Ascending aorta (tissue), 2 donors: ENCODE results near the gene MYO9B. TPM values are rescaled to one million over a fixed set of nuclear protein-coding genes. Genes with fewer than 3 reads are reported as not detected.

Experiments used
- DNase-seq, 2 donors: peaks; one replicate each; pipeline ENCODE4 v3.0.0-alpha.2; 2019; ENCODE audit warnings: low spot score in 2 of 2
- H3K27ac ChIP-seq, 2 donors: fragments of 200-600 bp; sonication (generic); one replicate each; pipeline ENCODE4 v1.5.1; 2016 to 2017; ENCODE audit warnings: mild to moderate bottlenecking in 1 of 2
- H3K27me3 ChIP-seq: fragments of 200-600 bp; sonication (generic); one replicate; pipeline ENCODE4 v1.5.1; 2017
- H3K36me3 ChIP-seq, 2 donors: fragments of 200-600 bp; sonication (generic); one replicate each; pipeline ENCODE4 v1.5.1; 2016
- H3K4me1 ChIP-seq, 2 donors: fragments of 200-600 bp; sonication (generic); one replicate each; pipeline ENCODE4 v1.5.1; 2016 to 2017; ENCODE audit warnings: mild to moderate bottlenecking in 1 of 2
- H3K4me3 ChIP-seq, 2 donors: fragments of 200-600 bp; sonication (generic); one replicate each; pipeline ENCODE4 v1.5.1; 2016 to 2017; ENCODE audit warnings: mild to moderate bottlenecking in 1 of 2
- H3K9me3 ChIP-seq, 2 donors: fragments of 200-600 bp; sonication (generic); one replicate each; pipeline ENCODE4 v1.5.1; 2016
- CTCF ChIP-seq, 3 experiments: fragments of 200-600 bp in 2 of 3; fragments of 450-650 bp in 1 of 3; sonication (generic) in 2 of 3; IDR thresholded peaks; one replicate each; pipeline ENCODE4 v1.5.1; 2016 to 2019; ENCODE audit warnings: antibody characterized with exemption in 3 of 3, mild to moderate bottlenecking in 1 of 3, moderate library complexity in 1 of 3
- intact Hi-C: fragments of 100-400 bp; cut with DNase I; formaldehyde crosslinking; loops from one replicate; pipeline ENCODE4 v1.15.1; 2023
- total RNA-seq: library from RNA; depleted of rRNA; stranded (reverse); fragments of >200 nt; gene quantifications from one replicate; pipeline ENCODE4 v1.1.0, GENCODE V29; 2016

The MYO9B gene
- total RNA-seq, 1 donor from 2014 or later: 182 TPM

- no peak for TF ChIP-seq CTCF (IDR thresholded peaks at IDR 0.05)
- H3K36me3 ChIP-seq: peaks cover 46% of the 10 kb centered on the region in 2 donors
- H3K4me1 ChIP-seq: no peaks in the 10 kb centered on the region
- no peak for DNase-seq
- intact Hi-C loops: loop anchor here (5.0 kb wide), 1 partner anchor 337 kb away; the partner anchor contains the start of gene NWD1
- H3K27me3 ChIP-seq: no peaks in the 10 kb centered on the region
- no peak overlapping the region for H3K27ac ChIP-seq
- H3K4me3 ChIP-seq: no peak overlapping the region
- no peaks in the 10 kb centered on the region for H3K9me3 ChIP-seq
These were observed 20.8 kb upstream of the MYO9B start for GRCh38 chr19:17054746-17055145.

GRCh38 chr19:17055636-17056035 is 19.9 kb upstream of the MYO9B start:
- Histone ChIP-seq H3K27ac (no peak overlapping the region), H3K9me3 (no peaks in the 10 kb centered on the region), H3K4me3 (no peak overlapping the region), H3K36me3 (peaks cover 37 to 47% of the 10 kb centered on the region in 2 donors), H3K4me1 (no peaks in the 10 kb centered on the region), H3K27me3 (no peaks in the 10 kb centered on the region)
- intact Hi-C loops: no loop called here
- DNase-seq: no peak
- TF ChIP-seq CTCF (IDR thresholded peaks at IDR 0.05): no peak

GRCh38 chr19:17058236-17058635 is 17.3 kb upstream of the MYO9B start:
- TF ChIP-seq CTCF (IDR thresholded peaks at IDR 0.05): no peak
- intact Hi-C loops: no loop called here
- Histone ChIP-seq H3K27me3 (no peaks in the 10 kb centered on the region), H3K9me3 (no peaks in the 10 kb centered on the region), H3K27ac (no peak overlapping the region), H3K4me1 (no peaks in the 10 kb centered on the region), H3K36me3 (peaks cover 30 to 46% of the 10 kb centered on the region in 2 donors), H3K4me3 (no peak overlapping the region)
- no peak for DNase-seq

GRCh38 chr19:17060802-17061201 is 14.8 kb upstream of the MYO9B start:
- Histone ChIP-seq H3K27ac (no peak overlapping the region), H3K4me3 (no peak overlapping the region), H3K27me3 (no peaks in the 10 kb centered on the region), H3K36me3 (peaks cover 18 to 33% of the 10 kb centered on the region in 2 donors), H3K9me3 (no peaks in the 10 kb centered on the region), H3K4me1 (no peaks in the 10 kb centered on the region)
- DNase-seq: no peak
- intact Hi-C loops: no loop called here
- TF ChIP-seq CTCF (IDR thresholded peaks at IDR 0.05): no peak

- H3K9me3 ChIP-seq: no peaks in the 10 kb centered on the region
- no peak for TF ChIP-seq CTCF (IDR thresholded peaks at IDR 0.05)
- no peak overlapping the region for H3K4me3 ChIP-seq
- DNase-seq: no peak
- no peaks in the 10 kb centered on the region for H3K27me3 ChIP-seq
- intact Hi-C loops: no loop called here
- no peak overlapping the region for H3K27ac ChIP-seq
- peaks cover 17 to 31% of the 10 kb centered on the region in 2 donors for H3K36me3 ChIP-seq
- no peaks in the 10 kb centered on the region for H3K4me1 ChIP-seq
These were observed 14.4 kb upstream of the MYO9B start for GRCh38 chr19:17061205-17061604.

GRCh38 chr19:17061691-17062090 is 13.9 kb upstream of the MYO9B start:
- no peak for TF ChIP-seq CTCF (IDR thresholded peaks at IDR 0.05)
- no peak for DNase-seq
- intact Hi-C loops: no loop called here
- Histone ChIP-seq H3K36me3 (peaks cover 17 to 33% of the 10 kb centered on the region in 2 donors), H3K27me3 (no peaks in the 10 kb centered on the region), H3K9me3 (no peaks in the 10 kb centered on the region), H3K27ac (no peak overlapping the region), H3K4me3 (no peak overlapping the region), H3K4me1 (no peaks in the 10 kb centered on the region)
